Fibroblast of skin of abdomen (primary cell): ENCODE results near the gene NPAS2.

Experiments used
- DNase-seq: peaks from one replicate; pipeline ENCODE4 v3.0.0-alpha.2; 2013

Gene NPAS2

GRCh38 chr2:100793982-100794381, 26.0 kb upstream of the NPAS2 start:
- DNase-seq, result no peak

DNA sequence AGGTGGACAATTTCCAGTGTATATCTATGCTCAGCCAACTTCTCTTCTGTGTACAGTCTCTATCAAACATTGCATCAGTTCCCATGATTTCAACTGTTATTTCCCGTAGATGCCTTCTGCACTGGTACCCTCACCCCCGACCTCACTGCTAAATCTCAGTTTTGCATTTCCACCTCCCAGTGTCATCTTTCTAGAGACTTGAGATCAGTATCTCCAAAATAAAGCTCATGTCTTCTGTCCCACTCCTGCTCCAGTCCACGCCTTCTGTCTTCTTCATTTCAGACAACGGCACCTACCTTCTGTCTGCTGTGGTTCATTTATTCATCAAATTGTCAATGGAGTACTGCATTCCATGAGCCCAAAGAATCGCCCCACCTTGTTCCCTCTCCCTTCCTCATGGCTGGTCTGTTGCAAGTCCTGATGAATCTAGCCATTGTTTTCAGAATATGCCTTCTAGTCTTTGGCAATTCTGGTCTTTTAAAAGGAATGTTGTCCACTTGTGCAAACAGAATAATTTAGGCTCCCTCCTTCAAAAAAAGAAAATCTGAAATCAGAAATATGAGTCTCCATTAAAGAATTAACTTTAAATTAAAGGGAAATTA, 23.3 kb upstream of the NPAS2 start:
- no peak for DNase-seq

- no peak for DNase-seq
These were observed 20.3 kb upstream of the NPAS2 start for GRCh38 chr2:100799686-100800085.

DNA sequence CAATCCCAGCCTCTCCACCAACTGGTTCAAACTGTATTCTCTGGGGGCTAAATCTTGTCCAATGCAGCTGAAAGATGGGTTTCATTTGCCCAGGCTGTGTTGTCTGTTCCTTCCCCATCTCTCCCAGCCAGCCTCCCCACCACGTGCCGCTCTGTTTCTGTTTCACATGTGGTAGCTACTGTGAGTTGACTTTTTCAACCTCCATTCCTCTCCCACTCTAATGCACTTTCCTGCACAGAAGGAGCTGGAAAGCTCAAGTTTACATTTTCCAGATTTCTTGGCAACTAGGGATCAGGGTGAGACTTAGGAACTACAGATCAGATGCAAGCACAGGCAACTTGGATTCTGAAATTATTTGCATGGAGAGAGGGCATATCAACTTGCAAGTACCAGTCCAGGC, 19.0 kb upstream of the NPAS2 start:
- no peak for DNase-seq

DNA sequence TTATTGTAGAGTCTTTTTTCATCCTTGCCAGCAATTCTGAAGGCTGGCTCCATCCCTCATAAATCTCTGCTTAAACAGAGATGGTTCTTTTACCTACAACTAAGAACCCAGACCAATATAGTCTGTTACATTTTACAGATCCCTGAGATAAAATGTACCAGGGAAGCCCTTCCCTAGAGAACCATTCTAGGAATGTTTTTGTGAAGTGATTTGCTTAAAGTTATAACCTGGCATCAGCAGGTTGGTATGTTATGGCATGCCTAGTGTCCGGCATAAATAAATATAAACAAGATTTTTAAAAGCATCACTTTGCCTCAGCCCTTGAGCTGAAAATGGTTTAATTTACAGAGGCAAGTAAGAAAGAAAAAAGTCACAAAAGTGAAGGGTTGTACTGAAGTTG, 18.5 kb upstream of the NPAS2 start:
- no peak for DNase-seq

- DNase-seq, result no peak
These were observed 17.9 kb upstream of the NPAS2 start for GRCh38 chr2:100802066-100802465.

GRCh38 chr2:100803334-100803733, 16.6 kb upstream of the NPAS2 start:
- DNase-seq, result no peak

GRCh38 chr2:100806550-100806949, 13.4 kb upstream of the NPAS2 start:
- DNase-seq, result no peak

DNA sequence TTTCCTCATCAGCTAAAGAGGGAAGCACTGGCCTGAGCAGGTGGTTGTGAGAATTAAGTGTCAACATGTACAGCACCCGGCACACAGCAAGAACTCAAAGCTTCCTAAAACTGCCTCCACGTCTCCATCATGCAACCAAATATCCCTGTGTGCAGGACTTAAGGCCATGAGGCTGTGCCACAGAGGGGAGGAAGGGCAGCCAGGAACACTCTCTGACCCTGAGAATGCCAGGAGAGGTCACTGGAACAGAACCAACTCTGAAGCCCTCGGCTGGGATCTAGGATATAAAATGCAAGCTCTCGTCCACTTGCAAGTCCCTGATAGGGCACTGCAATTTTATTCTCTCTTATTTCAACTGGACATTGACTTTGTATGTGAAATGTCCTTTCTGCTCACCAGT, 12.2 kb upstream of the NPAS2 start:
- DNase-seq, result no peak

DNA sequence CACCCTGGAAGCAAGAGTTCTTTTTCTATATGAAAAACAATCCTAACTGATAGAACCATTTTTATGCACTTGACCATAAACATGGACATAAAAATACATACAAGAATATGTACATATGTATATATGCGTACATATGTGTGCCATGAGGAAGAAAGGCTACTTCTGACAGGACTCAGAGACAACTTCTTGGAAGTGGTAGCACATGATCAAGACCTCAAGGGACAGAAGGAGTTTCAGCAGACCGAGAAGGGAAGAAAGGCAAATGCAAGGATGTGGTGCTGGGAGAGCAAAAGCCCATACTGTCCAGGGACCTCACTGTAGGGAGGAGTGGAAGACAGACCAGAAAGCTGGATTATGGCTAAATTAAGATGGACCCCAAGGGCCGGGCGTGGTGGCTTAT, 11.4 kb upstream of the NPAS2 start:
- DNase-seq, result no peak

DNA sequence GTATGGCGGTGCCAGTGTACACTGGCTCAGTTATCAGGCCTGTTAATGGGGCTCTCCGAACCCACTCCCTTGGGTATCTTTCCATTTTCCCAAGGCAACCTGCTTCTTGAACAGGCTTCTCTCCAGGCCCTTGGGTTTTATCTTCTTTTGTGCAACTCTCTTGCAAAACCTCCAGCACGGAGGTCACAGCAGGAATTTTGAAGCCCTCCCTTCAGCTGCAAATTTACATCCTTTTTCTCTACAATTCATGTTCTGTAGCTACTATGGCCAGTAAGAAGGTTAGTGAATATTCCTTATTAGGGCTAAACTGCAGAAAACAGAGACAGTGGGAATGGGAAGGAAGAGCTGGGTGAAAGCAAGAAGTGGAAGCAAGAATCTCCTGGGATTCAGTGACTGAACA, 10.4 kb upstream of the NPAS2 start:
- DNase-seq, result no peak

DNA sequence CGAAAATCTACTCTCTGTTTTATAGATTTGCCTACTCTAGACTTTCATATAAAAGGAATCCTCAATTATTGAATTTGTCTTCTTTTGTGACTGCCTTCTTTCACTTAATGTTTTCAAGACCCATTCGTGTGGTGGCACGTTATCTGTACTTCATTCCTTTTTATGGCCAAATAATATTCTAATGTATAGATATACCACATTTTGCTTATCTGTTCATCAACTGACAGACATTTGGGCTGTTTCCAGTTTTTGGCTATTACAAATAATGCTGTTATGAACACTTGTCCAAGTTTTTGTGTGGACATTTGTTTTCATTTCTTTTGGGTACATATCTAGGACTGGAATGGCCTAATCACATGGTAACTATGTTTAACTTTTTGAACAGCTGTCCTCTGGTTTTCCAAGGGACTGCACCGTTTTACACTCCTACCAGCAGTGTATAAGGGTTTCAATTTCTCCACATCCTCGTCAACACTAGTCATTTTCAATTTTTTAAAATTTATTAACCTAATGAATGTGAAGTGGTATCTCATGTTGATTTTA, 9.3 kb upstream of the NPAS2 start:
- no peak for DNase-seq

- DNase-seq, result no peak
These were observed 7.8 kb upstream of the NPAS2 start for GRCh38 chr2:100812116-100812515.

DNA sequence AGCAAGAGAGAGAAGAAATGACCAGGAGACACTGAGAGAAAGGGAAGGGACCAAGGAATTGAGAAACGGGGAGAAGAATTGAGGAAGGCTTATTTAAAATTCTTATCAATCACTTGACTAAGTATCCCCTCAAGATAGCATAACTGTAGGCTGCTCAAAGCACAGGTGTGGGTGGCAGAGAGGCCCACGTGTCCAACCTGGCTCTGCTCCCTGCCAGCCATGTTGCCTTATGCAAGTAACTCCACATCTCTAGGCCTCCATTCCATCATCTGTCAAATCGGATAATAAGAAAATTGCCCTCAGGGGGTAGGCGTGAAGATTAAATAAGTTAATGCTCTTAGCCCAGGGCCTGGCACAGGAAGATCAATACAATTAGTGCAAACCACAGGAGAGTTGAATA, 7.4 kb upstream of the NPAS2 start:
- no peak for DNase-seq

GRCh38 chr2:100813527-100813926, 6.4 kb upstream of the NPAS2 start:
- DNase-seq, result peak; percentile 34

DNA sequence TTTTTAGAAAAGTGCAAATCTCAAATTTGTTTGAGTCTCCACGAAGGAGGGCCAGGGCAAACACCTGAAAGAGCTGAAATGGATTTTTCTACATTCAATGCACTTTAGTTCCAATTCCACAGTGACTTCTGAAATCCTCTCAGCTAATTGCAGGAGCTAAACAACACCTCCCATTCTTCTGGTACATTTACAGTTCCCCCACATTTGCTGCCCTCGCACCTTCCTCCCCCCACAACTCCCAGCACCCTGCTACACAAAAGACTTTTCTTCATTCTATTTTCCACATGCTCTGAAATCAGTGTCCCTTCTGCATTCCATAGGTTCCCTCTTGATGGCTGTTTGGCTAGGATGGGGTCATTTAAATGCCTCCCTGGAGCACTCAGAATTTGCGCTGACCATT, 5.9 kb upstream of the NPAS2 start:
- no peak for DNase-seq

- DNase-seq, result no peak
These were observed 5.5 kb upstream of the NPAS2 start for GRCh38 chr2:100814453-100814852.

GRCh38 chr2:100817388-100817985, 2.5 kb upstream of the NPAS2 start:
- DNase-seq, result no peak

- DNase-seq, result no peak
These were observed 1.8 kb upstream of the NPAS2 start for GRCh38 chr2:100818003-100818605.

- DNase-seq, result peak; percentile 77
These were observed 1.2 kb upstream of the NPAS2 start for GRCh38 chr2:100818606-100819369.

GRCh38 chr2:100820273-100820522, 259 bp downstream of the NPAS2 start:
- no peak for DNase-seq

GRCh38 chr2:100820523-100821254, 750 bp downstream of the NPAS2 start:
- DNase-seq, result no peak

DNA sequence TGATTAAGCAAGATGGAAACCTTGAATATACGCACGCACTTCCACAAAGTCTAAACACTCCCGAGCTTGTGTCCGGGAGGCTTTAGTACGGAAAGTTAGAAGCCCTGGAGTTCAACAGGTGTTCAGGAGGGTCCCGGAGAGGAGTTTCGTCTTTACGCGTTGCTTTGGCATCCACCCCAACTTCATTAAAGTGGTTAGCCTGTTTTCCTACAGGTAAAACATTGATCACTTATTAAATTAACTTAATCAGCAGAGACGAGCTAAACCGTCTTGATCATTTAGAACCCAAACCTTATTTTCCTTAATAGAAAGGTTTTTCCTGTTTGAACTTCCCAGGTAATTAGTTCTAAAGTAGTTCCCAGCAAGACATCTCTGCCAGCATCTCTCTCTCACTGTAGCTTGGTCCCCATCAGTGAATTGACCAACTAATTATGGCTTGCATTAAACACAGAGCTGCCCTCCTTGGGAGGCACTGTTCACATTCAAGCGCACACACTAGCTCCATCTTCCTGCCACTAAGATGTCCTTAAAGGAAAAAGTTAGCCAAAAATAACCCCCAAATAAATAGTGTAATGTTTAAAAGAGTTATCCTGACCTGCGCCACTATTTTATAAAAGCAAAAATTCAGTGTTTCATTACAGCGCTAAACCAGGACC, 1.4 kb downstream of the NPAS2 start:
- DNase-seq, result no peak
